H1 (cell line): ENCODE results near the gene RASA4B. TPM values are rescaled to one million over a fixed set of nuclear protein-coding genes. Genes with fewer than 3 reads are reported as not detected.
"Not testable (repeated sequence)": the region's sequence is repeated elsewhere in the genome, so short reads cannot be mapped to it uniquely, and the experiment has no call there.

Experiments
- CTCF ChIA-PET: fragments of 300-600 bp; sonication (Branson Sonifier 250); formaldehyde crosslinking; loops from one replicate; lab custom pipeline; 2021; ENCODE audit not compliant: partially characterized antibody; lab: Charles Lee
- POLR2A ChIA-PET: fragments of 300-600 bp; sonication (Branson Sonifier 250); formaldehyde crosslinking; loops from one replicate; lab custom pipeline; 2021; ENCODE audit warnings: inconsistent platforms; ENCODE audit not compliant: partially characterized antibody; lab: Charles Lee
- DNase-seq, 2 experiments: peaks; one replicate each; pipeline versions ENCODE4 v3.0.0 to v3.0.0-alpha.2; 2010 to 2022; ENCODE audit warnings: low spot score in 2 of 2, low read depth in 1 of 2, mixed read lengths in 1 of 2
- FAIRE-seq: peaks from 2 replicates; lab custom pipeline; 2011; peaks lifted over from hg19 to GRCh38; lab: Jason Lieb, UNC
- H2AFZ ChIP-seq: 2 replicates; pipeline ENCODE4 v1.8.1; 2012; ENCODE audit warnings: low read length, inconsistent platforms
- H2AK5ac ChIP-seq: 2 replicates; pipeline ENCODE4 v1.6.1; 2013; ENCODE audit warnings: low read depth, low read length
- H2BK120ac ChIP-seq: replicated peaks from 2 replicates; pipeline ENCODE3; 2013; ENCODE audit warnings: low read depth, low read length, inconsistent platforms
- H2BK12ac ChIP-seq: 2 replicates; pipeline ENCODE4 v1.6.1; 2013; ENCODE audit warnings: low read depth, low read length
- H2BK15ac ChIP-seq: 2 replicates; pipeline ENCODE4 v1.6.1; 2013; ENCODE audit warnings: low read length
- H2BK20ac ChIP-seq: 2 replicates; pipeline ENCODE4 v1.6.1; 2013; ENCODE audit warnings: low read length
- H2BK5ac ChIP-seq: 2 replicates; pipeline ENCODE4 v1.6.1; 2013; ENCODE audit warnings: low read depth, low read length
- H3K14ac ChIP-seq: 2 replicates; pipeline ENCODE4 v1.6.1; 2013; ENCODE audit warnings: inconsistent platforms; ENCODE audit not compliant: insufficient read length
- H3K18ac ChIP-seq: 2 replicates; pipeline ENCODE4 v1.6.1; 2013; ENCODE audit warnings: low read length; ENCODE audit errors: extremely low read depth
- H3K23ac ChIP-seq: 2 replicates; pipeline ENCODE4 v1.6.1; 2013; ENCODE audit warnings: inconsistent platforms; ENCODE audit not compliant: insufficient read length
- H3K23me2 ChIP-seq: 2 replicates; pipeline ENCODE4 v1.6.1; 2013; ENCODE audit warnings: low read depth, low read length
- H3K27ac ChIP-seq: 2 replicates; pipeline ENCODE4 v1.6.1; 2011; ENCODE audit warnings: low read depth, low read length, inconsistent platforms
- H3K27me3 ChIP-seq, 4 experiments: replicated peaks in 1 of 4; 1 replicate in 1 of 4; 2 replicates in 3 of 4; pipeline versions ENCODE4 v1.6.1 to v1.8.1; 2011 to 2013; ENCODE audit warnings: low read length in 3 of 4, mild to moderate bottlenecking in 3 of 4, inconsistent platforms in 2 of 4, mixed read lengths in 2 of 4, moderate library complexity in 1 of 4; ENCODE audit not compliant: control insufficient read depth in 3 of 4, insufficient read depth in 3 of 4; ENCODE audit errors: extremely low read depth in 1 of 4
- H3K36me3 ChIP-seq, 4 experiments: 2 replicates each; pipeline versions ENCODE4 v1.6.1 to v1.8.1; 2011 to 2013; ENCODE audit warnings: mild to moderate bottlenecking in 4 of 4, low read length in 3 of 4, moderate library complexity in 2 of 4, control low read depth in 1 of 4, inconsistent platforms in 1 of 4; ENCODE audit not compliant: insufficient read depth in 4 of 4, control insufficient read depth in 2 of 4
- H3K4ac ChIP-seq: replicated peaks from 2 replicates; pipeline ENCODE3; 2013; ENCODE audit warnings: low read length, low read depth, mixed read lengths, inconsistent platforms; ENCODE audit not compliant: insufficient read length
- H3K4me1 ChIP-seq, 4 experiments: replicated peaks in 1 of 4; 1 replicate in 1 of 4; 2 replicates in 3 of 4; pipeline versions ENCODE4 v1.6.1 to v1.8.1; 2011 to 2013; ENCODE audit warnings: low read length in 3 of 4, inconsistent platforms in 2 of 4, mixed read lengths in 1 of 4; ENCODE audit not compliant: insufficient read depth in 4 of 4, control insufficient read depth in 3 of 4
- H3K4me2 ChIP-seq, 2 experiments: 2 replicates each; pipeline versions ENCODE4 v1.6.1 to v1.8.1; 2011 to 2013; ENCODE audit warnings: low read depth in 2 of 2, low read length in 2 of 2, control low read depth in 1 of 2, inconsistent platforms in 1 of 2, mild to moderate bottlenecking in 1 of 2; ENCODE audit not compliant: insufficient read depth in 1 of 2
- H3K4me3 ChIP-seq, 4 experiments: fragments of 200-600, 300-600 bp in 1 of 4; sonication (generic), shearing (Covaris generic), sonication (Bioruptor Twin) in 1 of 4; 2 replicates each; pipeline versions ENCODE4 v1.5.1 to v1.8.1; 2011 to 2016; ENCODE audit warnings: low read length in 4 of 4, low read depth in 3 of 4, control low read depth in 2 of 4, inconsistent platforms in 2 of 4, mild to moderate bottlenecking in 2 of 4, mixed read lengths in 1 of 4, moderate library complexity in 1 of 4; ENCODE audit not compliant: insufficient read depth in 2 of 4; ENCODE audit errors: extremely low read depth in 1 of 4
- H3K56ac ChIP-seq: replicated peaks from 2 replicates; pipeline ENCODE3; 2013; ENCODE audit warnings: low read depth, mild to moderate bottlenecking, mixed read lengths, low read length, inconsistent platforms; ENCODE audit not compliant: insufficient read length
- H3K79me1 ChIP-seq: 2 replicates; pipeline ENCODE4 v1.6.1; 2013; ENCODE audit warnings: low read depth, low read length, control low read depth
- H3K79me2 ChIP-seq, 2 experiments: 2 replicates each; pipeline versions ENCODE4 v1.6.1 to v1.8.1; 2012 to 2013; ENCODE audit warnings: low read length in 2 of 2, mild to moderate bottlenecking in 2 of 2, inconsistent platforms in 1 of 2; ENCODE audit not compliant: insufficient read depth in 2 of 2, control insufficient read depth in 1 of 2
- H3K9ac ChIP-seq, 4 experiments: replicated peaks in 1 of 4; 1 replicate in 1 of 4; 2 replicates in 3 of 4; pipeline versions ENCODE4 v1.6.1 to v1.8.1; 2011 to 2013; ENCODE audit warnings: low read depth in 3 of 4, low read length in 3 of 4, control low read depth in 2 of 4, mild to moderate bottlenecking in 2 of 4, moderate library complexity in 2 of 4, inconsistent platforms in 1 of 4; ENCODE audit errors: extremely low read depth in 1 of 4
- H3K9me3 ChIP-seq, 2 experiments: 2 replicates each; pipeline versions ENCODE4 v1.6.1 to v1.8.1; 2012 to 2013; ENCODE audit warnings: mild to moderate bottlenecking in 2 of 2, moderate library complexity in 2 of 2, control low read depth in 1 of 2, inconsistent platforms in 1 of 2, low read depth in 1 of 2, low read length in 1 of 2, mixed read lengths in 1 of 2; ENCODE audit not compliant: insufficient read depth in 2 of 2
- H4K20me1 ChIP-seq, 2 experiments: replicated peaks in 1 of 2; 2 replicates each; pipeline versions ENCODE3 to v1.8.1; 2011 to 2013; ENCODE audit warnings: inconsistent platforms in 2 of 2, low read length in 2 of 2, mild to moderate bottlenecking in 1 of 2; ENCODE audit not compliant: insufficient read depth in 2 of 2, control insufficient read depth in 1 of 2
- H4K5ac ChIP-seq: 2 replicates; pipeline ENCODE4 v1.6.1; 2013; ENCODE audit warnings: low read length, low read depth, mixed read lengths, inconsistent platforms; ENCODE audit not compliant: insufficient read length
- H4K8ac ChIP-seq: 2 replicates; pipeline ENCODE4 v1.8.0; 2013; ENCODE audit warnings: mild to moderate bottlenecking, moderate library complexity, low read length, inconsistent platforms; ENCODE audit not compliant: insufficient read depth; ENCODE audit errors: extremely low read depth
- H4K91ac ChIP-seq: replicated peaks from 2 replicates; pipeline ENCODE3; 2013; ENCODE audit warnings: low read length, mixed read lengths, inconsistent platforms; ENCODE audit not compliant: insufficient read length
- WGBS, 2 experiments: shearing (Covaris generic) in 1 of 2; methylation state at CpG; one replicate each; pipeline versions ENCODE4 v1.1.6 to v1.1.7; 2013 to 2015; ENCODE audit warnings: low lambda C conversion rate in 2 of 2, mixed read lengths in 2 of 2, inconsistent platforms in 1 of 2, low coverage in 1 of 2, missing lambda C conversion rate in 1 of 2; ENCODE audit not compliant: insufficient replicate concordance in 2 of 2, insufficient coverage in 1 of 2, insufficient read length in 1 of 2; ENCODE audit errors: extremely low coverage in 1 of 2, missing lambda C conversion rate in 1 of 2; 5-methylcytosine and 5-hydroxymethylcytosine counted together
- polyA plus RNA-seq, 7 experiments: library from polyadenylated mRNA; depleted of rRNA in 3 of 7; stranded (reverse) in 5 of 7; unstranded in 2 of 7; fragments of >200 nt in 5 of 7; fragments of 200-250 nt in 2 of 7; gene quantifications; 1 replicate in 5 of 7; 2 replicates in 1 of 7; 4 replicates in 1 of 7; pipeline versions ENCODE4 v1.2.1 to v1.2.3, GENCODE V29; 2011 to 2013; ENCODE audit warnings: missing spikeins in 2 of 7, mixed read lengths in 2 of 7
- total RNA-seq: library from RNA; stranded (reverse); fragmentation: NEBNext Ultra II Directional; extraction: Animal tissue kit (Norgen Biotek cat#: 25700); gene quantifications from 2 replicates; pipeline ENCODE4 v1.2.1, GENCODE V29; 2021

RASA4B gene
- total and polyA plus RNA-seq, 2 of the 8 experiments (the other 6 are each of a cell fraction or from before 2014, with no cell fraction given): 3.4 to 6.7 TPM

DNA sequence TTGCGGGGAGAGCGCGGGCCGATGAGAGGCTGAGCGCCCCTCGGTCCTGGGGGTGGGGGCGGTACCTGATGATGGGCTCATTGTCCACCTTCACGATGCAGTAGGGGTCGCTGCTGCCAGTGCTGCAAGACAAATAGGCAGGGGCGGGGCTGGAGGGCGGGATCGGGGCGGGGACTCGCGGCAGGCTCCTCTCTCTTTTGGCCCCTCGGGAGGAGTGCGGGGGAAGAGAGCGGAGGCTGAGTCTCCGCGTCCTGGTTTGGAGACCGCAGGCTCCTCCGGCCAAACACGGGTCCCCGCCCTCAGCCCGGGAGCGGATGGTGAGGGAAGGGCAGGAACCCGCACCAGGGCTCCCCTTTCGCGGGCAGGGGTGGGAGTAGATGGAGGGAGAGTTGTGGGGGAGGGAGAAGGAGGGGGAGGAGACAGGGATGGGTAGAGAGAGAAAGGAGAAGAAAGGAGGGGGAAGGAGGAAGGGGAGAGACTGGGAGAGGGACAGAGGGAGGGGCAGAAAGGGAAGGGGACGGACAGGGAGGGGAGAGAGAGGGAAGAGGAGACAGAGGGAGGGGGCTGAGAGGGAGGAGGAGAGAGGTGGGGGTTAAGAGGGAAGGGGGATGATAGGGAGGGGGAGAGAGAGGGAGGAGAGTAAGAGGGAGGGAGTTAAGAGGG is 5.6 kb downstream of the RASA4B start:
- H3K23ac ChIP-seq, H3K56ac ChIP-seq, H3K4me1 ChIP-seq, H4K8ac ChIP-seq, H3K79me2 ChIP-seq, H2BK120ac ChIP-seq, POLR2A ChIA-PET, H3K9me3 ChIP-seq, H2BK12ac ChIP-seq, H2BK15ac ChIP-seq, H3K18ac ChIP-seq, H3K4me2 ChIP-seq, H2BK20ac ChIP-seq, H3K9ac ChIP-seq, H3K27ac ChIP-seq, H4K91ac ChIP-seq, H2BK5ac ChIP-seq, H3K36me3 ChIP-seq, FAIRE-seq, DNase-seq, H3K14ac ChIP-seq, H4K20me1 ChIP-seq, H3K23me2 ChIP-seq, H4K5ac ChIP-seq, CTCF ChIA-PET, H3K27me3 ChIP-seq, H3K4ac ChIP-seq, H2AK5ac ChIP-seq, H3K79me1 ChIP-seq, H2AFZ ChIP-seq: not testable (repeated sequence)
- no CpG with 5 or more reads among the region's 30 CpGs for WGBS, 2 experiments
- H3K4me3 ChIP-seq: peak overlapping the region in 1 of 4 experiments; percentile 49; a peak in 1 of 8 replicates

DNA sequence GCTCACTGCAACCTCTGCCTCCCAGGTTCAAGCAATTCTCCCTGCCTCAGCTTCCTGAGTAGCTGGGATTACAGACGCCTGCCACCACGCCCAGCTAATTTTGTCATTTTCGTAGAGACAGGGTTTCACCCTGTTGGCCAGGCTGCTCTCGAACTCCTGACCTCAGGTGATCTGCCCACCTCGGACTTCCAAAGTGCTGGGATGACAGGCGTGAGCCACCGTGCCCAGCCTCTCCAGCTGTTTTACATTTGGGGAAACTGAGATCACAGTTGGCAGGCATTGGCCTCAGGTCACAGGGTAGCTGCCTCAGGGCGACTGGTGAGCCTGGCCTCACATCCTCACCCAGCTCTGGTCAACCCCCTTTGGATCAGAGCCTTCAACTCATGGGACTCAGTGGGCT is 7.0 kb downstream of the RASA4B start:
- FAIRE-seq, H2BK15ac ChIP-seq, H4K91ac ChIP-seq, H3K4ac ChIP-seq, CTCF ChIA-PET, H3K79me1 ChIP-seq, H4K5ac ChIP-seq, H3K4me2 ChIP-seq, H3K9me3 ChIP-seq, H3K27me3 ChIP-seq, H3K56ac ChIP-seq, H2BK5ac ChIP-seq, H2BK20ac ChIP-seq, H3K18ac ChIP-seq, H2BK120ac ChIP-seq, H3K9ac ChIP-seq, H2AK5ac ChIP-seq, H3K36me3 ChIP-seq, H2AFZ ChIP-seq, H4K8ac ChIP-seq, H3K4me3 ChIP-seq, H3K27ac ChIP-seq, H4K20me1 ChIP-seq, POLR2A ChIA-PET, H3K4me1 ChIP-seq, H3K23ac ChIP-seq, H2BK12ac ChIP-seq, H3K23me2 ChIP-seq, H3K79me2 ChIP-seq, H3K14ac ChIP-seq: not testable (repeated sequence)
- DNase-seq: peak in 1 of 2 experiments; percentile 23
- 81% methylated on average over 4 of the region's 8 CpGs; no CpG with 5 or more reads in 1 of the 2 experiments for WGBS, 2 experiments
